ENCODE data around the gene TRIM46. TPM values are rescaled to one million over a fixed set of nuclear protein-coding genes. Genes with fewer than 3 reads are reported as not detected.
A peak's percentile ranks its signal among the peaks of the same experiment; 100 is the strongest.

Gene TRIM46
- total RNA-seq, 4 donors from 2014 or later = 0.17 to 1.2 (median 0.62) TPM; not detected in 1

- 4 to 9% methylated on average over 26 to 30 of the region's 32 CpGs for WGBS, 2 donors
- peak overlapping the region; percentile 84 for H3K4me3 ChIP-seq (ENCODE audit: low read depth, poor library complexity, severe bottlenecking)
- no peak for TF ChIP-seq POLR2A (IDR thresholded peaks at IDR 0.05)
- TF ChIP-seq CTCF (IDR thresholded peaks at IDR 0.05) = no peak
- intact Hi-C loops (cut with DNase I; ENCODE audit: low total_unique reads) = no loop called here
- DNase-seq (ENCODE audit: low spot score in 2 of 2) = peak in 1 of 2 donors; percentile 91
These were observed 47.0 kb upstream of the TRIM46 start for GRCh38 chr1:155126556-155127104.

GRCh38 chr1:155127105-155127966 lies 46.3 kb upstream of the TRIM46 start, which contains the start of gene EFNA1:
Gene EFNA1 (plus strand): TSS chr1:155127876. CDS start chr1:155127978, 102 bp downstream.
- H3K4me3 ChIP-seq (ENCODE audit: low read depth, poor library complexity, severe bottlenecking) = peak within 1 kb of the TSS; percentile 84
- peak; percentile 61 to 93 for DNase-seq (ENCODE audit: low spot score in 2 of 2)
- intact Hi-C loops (cut with DNase I; ENCODE audit: low total_unique reads) = no loop called here
- 0% methylated on average over 42 to 44 of the region's 76 CpGs for WGBS, 2 donors
- TF ChIP-seq CTCF (IDR thresholded peaks at IDR 0.05) = peak in 1 of 3 donors; percentile 9
- peak in 1 of 2 donors; percentile 29 for TF ChIP-seq POLR2A (IDR thresholded peaks at IDR 0.05)

GRCh38 chr1:155127967-155128754 lies 45.5 kb upstream of the TRIM46 start:
- H3K4me3 ChIP-seq (ENCODE audit: low read depth, poor library complexity, severe bottlenecking) = peak overlapping the region; percentile 84
- no peak for DNase-seq (ENCODE audit: low spot score in 2 of 2)
- intact Hi-C loops (cut with DNase I; ENCODE audit: low total_unique reads) = no loop called here
- WGBS, 2 donors = 2 to 6% methylated on average over 12 to 14 of the region's 17 CpGs
- TF ChIP-seq POLR2A (IDR thresholded peaks at IDR 0.05) = no peak
- TF ChIP-seq CTCF (IDR thresholded peaks at IDR 0.05) = no peak

- H3K4me3 ChIP-seq (ENCODE audit: low read depth, poor library complexity, severe bottlenecking) = peak overlapping the region; percentile 84
- WGBS, 2 donors = 14 to 18% methylated on average over 14 of the region's 14 CpGs
- no peak for TF ChIP-seq CTCF (IDR thresholded peaks at IDR 0.05)
- TF ChIP-seq POLR2A (IDR thresholded peaks at IDR 0.05) = no peak
- intact Hi-C loops (cut with DNase I; ENCODE audit: low total_unique reads) = no loop called here
- peak in 1 of 2 donors; percentile 85 for DNase-seq (ENCODE audit: low spot score in 2 of 2)
These were observed 44.7 kb upstream of the TRIM46 start for GRCh38 chr1:155128755-155129473.

GRCh38 chr1:155130272-155131006 lies 43.2 kb upstream of the TRIM46 start:
- DNase-seq (ENCODE audit: low spot score in 2 of 2) = no peak
- WGBS, 2 donors = 19 to 23% methylated on average over 5 of the region's 6 CpGs
- TF ChIP-seq CTCF (IDR thresholded peaks at IDR 0.05) (no peak), POLR2A (IDR thresholded peaks at IDR 0.05) (no peak)
- no peak overlapping the region for H3K4me3 ChIP-seq (ENCODE audit: low read depth, poor library complexity, severe bottlenecking)
- intact Hi-C loops (cut with DNase I; ENCODE audit: low total_unique reads) = no loop called here

Data from lower leg skin (tissue), 4 donors.